ENCODE data around the gene MBNL1. TPM values are rescaled to one million over a fixed set of nuclear protein-coding genes. Genes with fewer than 3 reads are reported as not detected.

Gene MBNL1
- total RNA-seq, 2 experiments from 2014 or later = 446 to 447 TPM

GRCh38 chr3:152235709-152236298, 32.9 kb upstream of the MBNL1 start:
- Mint-ChIP-seq H3K4me1 (peaks cover 59% of the 10 kb centered on the region), H3K9me3 (peaks cover 2% of the 10 kb centered on the region), H3K4me3 (peak overlapping the region; percentile 49), H3K27ac (peak overlapping the region; percentile 78), H3K36me3 (peaks cover 9% of the 10 kb centered on the region), H3K27me3 (no peaks in the 10 kb centered on the region)
- no peak for ATAC-seq (ENCODE audit: low read depth)
- POLR2A ChIA-PET = interaction anchor here (1.2 kb wide), 1 partner anchor 42 kb away, joined by 4 read pairs; no protein-coding TSS in a partner anchor
- DNase-seq = no peak

GRCh38 chr3:152236716-152237115, 32.0 kb upstream of the MBNL1 start:
- Mint-ChIP-seq H3K36me3 (peaks cover 5% of the 10 kb centered on the region), H3K27me3 (no peaks in the 10 kb centered on the region), H3K4me1 (peaks cover 63% of the 10 kb centered on the region), H3K27ac (peak overlapping the region; percentile 83), H3K4me3 (peak overlapping the region; percentile 75), H3K9me3 (peaks cover 2% of the 10 kb centered on the region)
- DNase-seq (no peak), ATAC-seq (ENCODE audit: low read depth) (peak; percentile 49)
- POLR2A ChIA-PET = interaction anchor here (0.6 to 1.2 kb wide), 4 partner anchors 17 to 181 kb away, joined by 3 to 6 read pairs (median 4); partner anchors contain the start of gene MBNL1

DNA sequence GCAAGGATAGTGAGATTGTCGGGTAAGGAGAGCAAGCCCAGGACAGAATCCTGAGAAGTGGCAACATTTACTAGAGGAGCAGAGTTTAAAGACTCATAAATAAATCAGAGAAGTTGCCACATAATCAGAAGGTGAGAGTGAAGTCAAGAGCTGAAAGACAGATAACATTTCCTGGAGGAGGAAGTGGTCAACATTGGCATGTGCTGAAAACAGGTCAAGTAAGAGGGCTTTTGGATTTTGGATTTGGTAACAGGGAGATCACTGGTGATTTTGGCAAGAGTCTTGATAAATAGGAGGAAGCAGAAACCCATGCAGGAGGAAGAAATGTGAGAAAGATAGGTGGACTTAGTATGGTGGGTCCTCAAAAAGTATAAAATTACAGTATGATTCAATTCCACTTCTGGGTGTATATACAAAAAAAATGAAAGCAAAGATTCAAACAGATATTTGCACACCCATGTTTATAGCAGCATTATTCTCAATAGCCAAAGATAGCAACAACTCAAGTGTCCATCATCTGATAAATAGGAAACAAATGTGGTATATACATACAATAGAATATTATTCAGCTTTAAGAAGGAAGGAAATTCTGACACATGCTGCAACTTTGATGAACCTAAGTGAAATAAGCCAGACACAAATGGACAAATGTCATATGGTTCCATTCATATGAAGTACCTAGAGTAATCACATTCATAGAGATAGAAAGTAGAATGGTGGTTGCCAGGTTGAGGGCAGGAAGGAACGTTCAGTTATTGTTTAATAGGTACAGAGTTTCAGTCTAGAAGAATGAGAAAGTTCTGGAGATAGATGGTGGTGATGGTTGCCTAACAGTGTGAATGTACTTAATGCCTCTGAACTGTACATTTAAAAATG, 27.3 kb upstream of the MBNL1 start:
- peaks cover 51% of the 10 kb centered on the region for H3K4me1 Mint-ChIP-seq
- ATAC-seq (ENCODE audit: low read depth) (peak; percentile 12), DNase-seq (no peak)
- H3K36me3 Mint-ChIP-seq = peaks cover 14% of the 10 kb centered on the region
- H3K4me3 Mint-ChIP-seq = peak overlapping the region; percentile 97
- no peaks in the 10 kb centered on the region for H3K27me3 Mint-ChIP-seq
- peak overlapping the region; percentile 88 for H3K27ac Mint-ChIP-seq
- POLR2A ChIA-PET = interaction anchor here (5.7 to 8.9 kb wide), 2 partner anchors 31 to 40 kb away, joined by 126 to 258 read pairs; partner anchors contain the start of gene MBNL1
- H3K9me3 Mint-ChIP-seq = peaks cover 2% of the 10 kb centered on the region

DNA sequence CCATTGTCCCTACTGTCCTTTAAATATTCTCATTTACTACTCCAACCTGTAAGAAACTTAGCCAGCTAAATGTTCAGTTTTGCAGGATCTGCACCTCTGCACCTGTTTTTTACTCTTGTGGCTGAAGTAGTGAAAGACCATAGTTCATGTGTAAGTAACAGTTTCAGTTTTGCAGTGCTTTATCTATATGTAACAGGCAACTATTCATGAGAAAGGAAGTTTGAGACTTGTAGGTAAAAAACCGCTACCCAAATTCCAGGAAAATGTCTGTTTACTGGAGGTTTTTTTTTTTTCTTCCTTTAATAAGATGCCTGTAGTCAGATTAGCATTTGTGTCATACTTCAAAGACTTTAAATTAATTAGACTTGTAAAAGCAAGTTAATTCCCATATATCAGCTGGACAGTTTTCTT, 25.4 kb upstream of the MBNL1 start:
- POLR2A ChIA-PET = interaction anchor here (0.6 to 8.9 kb wide), 23 partner anchors 9 to 1481 kb away, joined by 3 to 258 read pairs (median 4); partner anchors contain the start of genes MBNL1 and SIAH2
- Mint-ChIP-seq H3K4me3 (peak overlapping the region; percentile 97), H3K4me1 (peaks cover 42% of the 10 kb centered on the region), H3K27me3 (no peaks in the 10 kb centered on the region), H3K36me3 (peaks cover 16% of the 10 kb centered on the region), H3K27ac (peak overlapping the region; percentile 95), H3K9me3 (no peaks in the 10 kb centered on the region)
- ATAC-seq (ENCODE audit: low read depth) (peak; percentile 72), DNase-seq (no peak)

DNA sequence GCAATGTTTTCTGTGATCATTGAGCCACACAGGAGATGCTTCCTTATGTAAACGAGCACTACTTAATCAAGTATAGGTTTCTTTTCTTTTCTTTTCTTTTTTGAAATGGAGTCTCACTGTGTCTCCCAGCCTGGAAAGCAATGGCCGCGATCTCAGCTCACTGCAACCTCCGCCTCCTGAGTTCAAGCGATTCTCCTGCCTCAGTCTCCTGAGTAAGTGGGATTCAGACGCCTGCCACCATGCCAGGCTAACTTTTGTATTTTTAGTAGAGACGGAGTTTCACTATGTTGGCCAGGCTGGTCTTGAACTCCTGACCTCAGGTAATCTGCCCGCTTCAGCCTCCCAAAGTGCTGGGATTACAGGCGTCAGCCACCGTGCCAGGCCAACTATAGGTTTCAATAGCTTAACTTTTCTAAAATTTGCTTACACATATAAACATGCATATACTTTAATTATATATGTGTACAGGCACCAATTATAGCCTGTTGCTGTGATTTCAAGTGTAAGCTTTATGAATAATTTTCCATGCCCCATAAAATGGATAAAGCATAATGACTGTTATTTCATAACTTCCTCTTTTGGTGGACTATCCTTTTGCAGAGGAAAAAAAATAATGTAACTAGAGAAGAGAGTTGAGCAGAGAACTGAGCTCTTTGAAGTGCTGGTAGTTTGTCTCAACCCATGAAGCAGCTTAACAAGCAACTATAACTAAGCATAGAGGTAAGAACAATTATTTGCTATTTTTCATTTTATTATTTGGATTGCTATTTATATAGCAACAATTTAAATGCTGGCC, 24.8 kb upstream of the MBNL1 start:
- H3K36me3 Mint-ChIP-seq = peaks cover 20% of the 10 kb centered on the region
- H3K9me3 Mint-ChIP-seq = no peaks in the 10 kb centered on the region
- peak overlapping the region; percentile 95 for H3K27ac Mint-ChIP-seq
- POLR2A ChIA-PET = interaction anchor here (0.6 to 8.9 kb wide), 22 partner anchors 10 to 1481 kb away, joined by 3 to 258 read pairs (median 8); partner anchors contain the start of genes GPR171, MBNL1 and SIAH2
- peaks cover 41% of the 10 kb centered on the region for H3K4me1 Mint-ChIP-seq
- H3K4me3 Mint-ChIP-seq = peak overlapping the region; percentile 97
- H3K27me3 Mint-ChIP-seq = no peaks in the 10 kb centered on the region
- DNase-seq = peak; percentile 61
- ATAC-seq (ENCODE audit: low read depth) = peak; percentile 51

GRCh38 chr3:152244517-152244888, 24.2 kb upstream of the MBNL1 start:
- Mint-ChIP-seq H3K27ac (peak overlapping the region; percentile 95), H3K4me3 (peak overlapping the region; percentile 97), H3K27me3 (no peaks in the 10 kb centered on the region), H3K4me1 (peaks cover 41% of the 10 kb centered on the region), H3K36me3 (peaks cover 20% of the 10 kb centered on the region), H3K9me3 (no peaks in the 10 kb centered on the region)
- POLR2A ChIA-PET = interaction anchor here (0.7 to 8.9 kb wide), 16 partner anchors 11 to 1482 kb away, joined by 3 to 258 read pairs (median 10); partner anchors contain the start of genes GPR171, MBNL1 and SIAH2
- DNase-seq (no peak), ATAC-seq (ENCODE audit: low read depth) (no peak)

GRCh38 chr3:152245498-152246170, 23.1 kb upstream of the MBNL1 start:
- ATAC-seq (ENCODE audit: low read depth) (peak; percentile 43), DNase-seq (no peak)
- Mint-ChIP-seq H3K4me1 (peaks cover 32% of the 10 kb centered on the region), H3K9me3 (no peaks in the 10 kb centered on the region), H3K36me3 (peaks cover 20% of the 10 kb centered on the region), H3K27me3 (no peaks in the 10 kb centered on the region), H3K4me3 (peak overlapping the region; percentile 90), H3K27ac (peak overlapping the region; percentile 94)
- POLR2A ChIA-PET = interaction anchor here (0.9 to 8.9 kb wide), 10 partner anchors 10 to 1043 kb away, joined by 3 to 258 read pairs (median 10); partner anchors contain the start of genes GPR171 and MBNL1

DNA sequence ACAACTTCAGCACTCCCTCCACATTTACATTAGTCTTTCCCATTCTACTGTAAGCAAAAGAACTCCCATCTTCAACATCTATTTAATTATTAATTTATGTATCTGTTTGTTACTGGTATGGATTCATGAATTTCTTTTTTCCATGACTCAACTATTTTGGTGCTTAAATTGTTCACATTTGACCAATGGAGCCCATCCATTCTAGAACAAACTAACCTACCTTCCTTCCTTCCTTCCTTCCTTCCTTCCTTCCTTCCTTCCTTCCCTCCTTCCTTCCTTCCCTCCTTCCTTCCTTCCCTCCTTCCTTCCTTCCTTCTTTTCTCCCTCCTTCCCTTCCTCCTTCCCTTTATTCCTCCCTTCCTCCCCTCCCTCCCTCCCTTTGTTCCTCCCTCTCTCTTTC, 16.8 kb upstream of the MBNL1 start:
- Mint-ChIP-seq H3K27ac (no peak overlapping the region), H3K27me3 (no peaks in the 10 kb centered on the region), H3K36me3 (peaks cover 36% of the 10 kb centered on the region), H3K4me1 (peaks cover 47% of the 10 kb centered on the region), H3K9me3 (peaks cover 3% of the 10 kb centered on the region), H3K4me3 (no peak overlapping the region)
- DNase-seq = no peak
- no peak for ATAC-seq (ENCODE audit: low read depth)
- POLR2A ChIA-PET = interaction anchor here (1.7 kb wide), 1 partner anchor 17 kb away, joined by 10 read pairs; the partner anchor contains the start of gene MBNL1

DNA sequence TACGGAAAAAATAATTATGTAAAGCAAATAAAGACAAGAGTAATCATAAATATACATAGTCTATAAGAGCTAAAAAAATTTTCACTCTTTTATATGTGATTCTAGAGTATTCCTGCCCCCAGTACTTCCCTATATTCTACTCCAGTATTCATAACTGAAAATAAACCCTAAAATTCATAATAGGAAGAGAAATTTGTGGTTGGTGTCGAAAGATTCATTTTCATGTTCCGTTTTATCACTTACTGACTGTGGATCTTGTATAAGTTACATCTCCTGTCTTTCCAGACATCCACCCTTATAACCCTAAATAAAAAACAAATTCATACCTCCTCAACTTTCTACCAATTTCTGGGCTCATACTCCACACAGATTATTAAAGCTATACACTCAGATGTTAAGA, 16.0 kb upstream of the MBNL1 start:
- DNase-seq (no peak), ATAC-seq (ENCODE audit: low read depth) (no peak)
- H3K27me3 Mint-ChIP-seq = no peaks in the 10 kb centered on the region
- H3K36me3 Mint-ChIP-seq = peaks cover 36% of the 10 kb centered on the region
- POLR2A ChIA-PET = interaction anchor here (1.7 kb wide), 1 partner anchor 16 kb away, joined by 10 read pairs; the partner anchor contains the start of gene MBNL1
- peaks cover 55% of the 10 kb centered on the region for H3K4me1 Mint-ChIP-seq
- H3K4me3 Mint-ChIP-seq = peak overlapping the region; percentile 5
- H3K27ac Mint-ChIP-seq = peak overlapping the region; percentile 4
- peaks cover 3% of the 10 kb centered on the region for H3K9me3 Mint-ChIP-seq

DNA sequence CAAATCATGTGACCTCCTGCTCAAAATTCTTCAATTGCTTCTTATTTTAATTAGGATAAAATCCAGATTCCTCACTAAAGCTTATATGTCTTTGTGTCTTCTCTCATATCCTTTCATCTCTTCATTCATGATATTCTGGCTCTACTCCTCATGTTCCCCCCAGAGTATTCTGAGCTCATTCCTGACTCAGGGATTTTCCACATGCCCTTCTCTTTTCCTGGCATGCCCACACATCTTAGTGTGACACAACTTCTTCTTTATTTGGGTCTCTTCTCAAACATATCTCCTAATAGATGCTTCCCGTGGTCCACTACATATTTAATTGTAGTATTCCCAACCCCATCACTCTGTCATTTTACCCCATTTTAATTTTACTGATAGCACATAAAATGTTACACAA, 15.2 kb upstream of the MBNL1 start:
- H3K27ac Mint-ChIP-seq = no peak overlapping the region
- H3K4me3 Mint-ChIP-seq = peak overlapping the region; percentile 5
- H3K36me3 Mint-ChIP-seq = peaks cover 34% of the 10 kb centered on the region
- POLR2A ChIA-PET = interaction anchor here (1.7 to 7.6 kb wide), 3 partner anchors 8 to 15 kb away, joined by 10 to 143 read pairs (median 46); partner anchors contain the start of gene MBNL1
- peaks cover 3% of the 10 kb centered on the region for H3K9me3 Mint-ChIP-seq
- no peaks in the 10 kb centered on the region for H3K27me3 Mint-ChIP-seq
- peaks cover 57% of the 10 kb centered on the region for H3K4me1 Mint-ChIP-seq
- DNase-seq (no peak), ATAC-seq (ENCODE audit: low read depth) (no peak)

DNA sequence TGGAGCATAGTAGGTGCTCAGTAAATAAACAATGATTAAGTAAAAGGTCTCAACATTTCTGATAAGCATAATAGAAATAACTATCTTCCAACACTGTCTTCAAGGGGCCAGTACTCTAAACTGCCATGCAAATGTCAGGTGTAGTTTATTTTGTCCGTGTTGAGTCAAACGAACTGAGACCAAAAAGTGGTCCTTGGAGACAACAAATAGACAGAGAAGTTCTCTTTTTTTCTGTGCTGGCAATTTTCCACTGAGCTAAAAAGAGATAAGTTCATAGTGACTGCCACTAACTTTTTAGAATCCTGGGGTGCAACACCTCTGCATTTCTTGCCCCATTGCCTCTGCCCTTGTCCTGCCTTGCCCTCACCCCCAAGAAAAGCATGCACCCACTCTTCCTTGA, 14.7 kb upstream of the MBNL1 start:
- Mint-ChIP-seq H3K36me3 (peaks cover 32% of the 10 kb centered on the region), H3K4me3 (peak overlapping the region; percentile 56), H3K9me3 (peaks cover 3% of the 10 kb centered on the region), H3K27me3 (no peaks in the 10 kb centered on the region), H3K27ac (peak overlapping the region; percentile 72), H3K4me1 (peaks cover 62% of the 10 kb centered on the region)
- POLR2A ChIA-PET = interaction anchor here (5.0 to 7.6 kb wide), 2 partner anchors 8 to 15 kb away, joined by 46 to 143 read pairs; partner anchors contain the start of gene MBNL1
- no peak for ATAC-seq (ENCODE audit: low read depth)
- DNase-seq = no peak

DNA sequence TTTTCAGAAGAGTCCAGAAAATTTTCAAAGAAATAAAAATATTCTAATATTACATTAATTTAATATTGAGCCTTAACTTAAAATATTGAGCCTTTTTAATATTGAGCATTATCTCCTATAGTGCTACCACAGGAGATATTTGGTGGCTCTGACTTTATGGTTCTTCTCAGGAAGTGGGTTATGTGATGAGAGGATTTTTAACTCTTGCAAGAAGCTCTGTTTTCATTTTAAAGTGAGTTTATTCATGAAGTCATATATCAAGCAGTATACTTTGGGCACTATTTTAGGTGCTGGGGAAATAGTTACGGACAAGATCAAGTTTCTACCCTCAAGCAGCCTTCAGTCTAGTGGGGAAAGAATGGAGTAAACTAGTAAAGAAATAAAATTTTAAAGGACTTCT, 13.4 kb upstream of the MBNL1 start:
- POLR2A ChIA-PET = interaction anchor here (0.6 to 7.6 kb wide), 8 partner anchors 10 to 71 kb away, joined by 3 to 143 read pairs (median 4); partner anchors contain the start of gene MBNL1
- H3K27me3 Mint-ChIP-seq = no peaks in the 10 kb centered on the region
- H3K4me1 Mint-ChIP-seq = peaks cover 71% of the 10 kb centered on the region
- peaks cover 37% of the 10 kb centered on the region for H3K36me3 Mint-ChIP-seq
- H3K27ac Mint-ChIP-seq = peak overlapping the region; percentile 71
- H3K4me3 Mint-ChIP-seq = peak overlapping the region; percentile 67
- peaks cover 3% of the 10 kb centered on the region for H3K9me3 Mint-ChIP-seq
- ATAC-seq (ENCODE audit: low read depth) (peak; percentile 25), DNase-seq (no peak)

Data from activated naive CD8-positive, alpha-beta T cell treated with anti-CD3 and anti-CD28 coated beads, Interleukin-2, amount 10 ng/mL, durations not matched to agents 7 days and 5 days (primary cell).